ENCODE measurements around the gene GOLGA6L2.

The GOLGA6L2 gene

GRCh38 chr15:23441204-23441603 is 5.8 kb downstream of the GOLGA6L2 start:
- no peak for TF ChIP-seq CTCF (IDR thresholded peaks at IDR 0.05; ENCODE audit: insufficient read depth, low read length, poor library complexity, severe bottlenecking)
- no peak for TF ChIP-seq EZH2phosphoT487 (conservative IDR thresholded peaks at IDR 0.05; ENCODE audit: low read length)
- no peak overlapping the region for H3K9ac ChIP-seq (ENCODE audit: low read length)
- no peak overlapping the region for H3K4me3 ChIP-seq (ENCODE audit: insufficient read depth, low read length, poor library complexity, severe bottlenecking)
- H3K27me3 ChIP-seq (ENCODE audit: low read length) = no peaks in the 10 kb centered on the region
- H3K79me2 ChIP-seq (ENCODE audit: insufficient read depth, low read length) = no peaks in the 10 kb centered on the region
- H2AFZ ChIP-seq (ENCODE audit: low read depth, low read length, severe bottlenecking) = no peak overlapping the region
- H3K9me2 ChIP-seq (replicated peaks; ENCODE audit: insufficient read depth, low read length) = no peaks in the 10 kb centered on the region
- H3K27ac ChIP-seq (ENCODE audit: low read depth, low read length) = no peak overlapping the region
- no peaks in the 10 kb centered on the region for H4K20me1 ChIP-seq (ENCODE audit: low read depth, low read length)
- H3K4me2 ChIP-seq (ENCODE audit: low read depth, low read length, poor library complexity, severe bottlenecking) = no peak overlapping the region
- H3K9me3 ChIP-seq (ENCODE audit: insufficient read depth, low read length) = no peaks in the 10 kb centered on the region
- no peaks in the 10 kb centered on the region for H3K36me3 ChIP-seq (ENCODE audit: low read length)
- H3F3A ChIP-seq (ENCODE audit: insufficient read depth) = no peaks in the 10 kb centered on the region

GRCh38 chr15:23440596-23440995 is 6.4 kb downstream of the GOLGA6L2 start:
- TF ChIP-seq CTCF (IDR thresholded peaks at IDR 0.05; ENCODE audit: insufficient read depth, low read length, poor library complexity, severe bottlenecking) (no peak), EZH2phosphoT487 (conservative IDR thresholded peaks at IDR 0.05; ENCODE audit: low read length) (no peak)
- Histone ChIP-seq H3K4me3 (ENCODE audit: insufficient read depth, low read length, poor library complexity, severe bottlenecking) (no peak overlapping the region), H4K20me1 (ENCODE audit: low read depth, low read length) (no peaks in the 10 kb centered on the region), H3K27me3 (ENCODE audit: low read length) (no peaks in the 10 kb centered on the region), H3K27ac (ENCODE audit: low read depth, low read length) (no peak overlapping the region), H3K9me3 (ENCODE audit: insufficient read depth, low read length) (no peaks in the 10 kb centered on the region), H3K79me2 (ENCODE audit: insufficient read depth, low read length) (no peaks in the 10 kb centered on the region), H3K9me2 (replicated peaks; ENCODE audit: insufficient read depth, low read length) (no peaks in the 10 kb centered on the region), H3K4me2 (ENCODE audit: low read depth, low read length, poor library complexity, severe bottlenecking) (no peak overlapping the region), H3K36me3 (ENCODE audit: low read length) (no peaks in the 10 kb centered on the region), H2AFZ (ENCODE audit: low read depth, low read length, severe bottlenecking) (no peak overlapping the region), H3K9ac (ENCODE audit: low read length) (no peak overlapping the region), H3F3A (ENCODE audit: insufficient read depth) (no peaks in the 10 kb centered on the region)

GRCh38 chr15:23439513-23439912 is 7.5 kb downstream of the GOLGA6L2 start:
- H3K36me3 ChIP-seq (ENCODE audit: low read length) = no peaks in the 10 kb centered on the region
- H4K20me1 ChIP-seq (ENCODE audit: low read depth, low read length) = no peaks in the 10 kb centered on the region
- no peak overlapping the region for H3K4me2 ChIP-seq (ENCODE audit: low read depth, low read length, poor library complexity, severe bottlenecking)
- no peaks in the 10 kb centered on the region for H3K9me2 ChIP-seq (replicated peaks; ENCODE audit: insufficient read depth, low read length)
- H3K27ac ChIP-seq (ENCODE audit: low read depth, low read length) = no peak overlapping the region
- H3K27me3 ChIP-seq (ENCODE audit: low read length) = no peaks in the 10 kb centered on the region
- no peaks in the 10 kb centered on the region for H3F3A ChIP-seq (ENCODE audit: insufficient read depth)
- H3K4me3 ChIP-seq (ENCODE audit: insufficient read depth, low read length, poor library complexity, severe bottlenecking) = no peak overlapping the region
- H3K79me2 ChIP-seq (ENCODE audit: insufficient read depth, low read length) = no peaks in the 10 kb centered on the region
- no peaks in the 10 kb centered on the region for H3K9me3 ChIP-seq (ENCODE audit: insufficient read depth, low read length)
- no peak overlapping the region for H3K9ac ChIP-seq (ENCODE audit: low read length)
- H2AFZ ChIP-seq (ENCODE audit: low read depth, low read length, severe bottlenecking) = no peak overlapping the region
- TF ChIP-seq EZH2phosphoT487 (conservative IDR thresholded peaks at IDR 0.05; ENCODE audit: low read length) (no peak), CTCF (IDR thresholded peaks at IDR 0.05; ENCODE audit: insufficient read depth, low read length, poor library complexity, severe bottlenecking) (no peak)

Data from SU-DHL-6 (cell line).